GM12878 (cell line): ENCODE data around the gene CALY. TPM values are rescaled to one million over a fixed set of nuclear protein-coding genes. Genes with fewer than 3 reads are reported as not detected.

Source experiments
- ATAC-seq: fragments of 200-7000 bp; cut with Tn5 transposase; 3 replicates; pipeline ENCODE4 v1.9.1; 2020; ENCODE audit warnings: mild to moderate bottlenecking, moderate library complexity
- BruUV-seq: library from RNA; stranded (reverse); fragments of 400-500 nt; replicated peaks from 2 replicates; lab custom pipeline; 2021; lab: Mats Ljungman, UMichigan
- CTCF ChIA-PET: fragments of 300-600 bp; sonication (Branson Sonifier 250); formaldehyde crosslinking; extraction: SDS; loops from one replicate; lab custom pipeline; 2021; ENCODE audit warnings: inconsistent platforms; lab: Yijun Ruan, JAX
- POLR2A ChIA-PET: fragments of 350-600 bp; formaldehyde crosslinking; extraction: SDS; loops from one replicate; lab custom pipeline; 2021; ENCODE audit warnings: inconsistent platforms; lab: Charles Lee
- RAD21 ChIA-PET: fragments of 300-600 bp; sonication (Branson Sonifier 250); formaldehyde crosslinking; loops from one replicate; lab custom pipeline; 2023; ENCODE audit warnings: antibody characterized with exemption; ENCODE audit not compliant: unreplicated experiment; lab: Charles Lee
- SMC1A ChIA-PET: fragments of 300-600 bp; sonication (Branson Sonifier 250); formaldehyde crosslinking; loops from one replicate; lab custom pipeline; 2023; ENCODE audit not compliant: unreplicated experiment, uncharacterized antibody; lab: Charles Lee
- DNase-seq: peaks from one replicate; pipeline ENCODE4 v3.0.0-alpha.2; 2011; ENCODE audit warnings: low read depth, low spot score
- FAIRE-seq: peaks from 3 replicates; lab custom pipeline; 2011; peaks lifted over from hg19 to GRCh38; lab: Jason Lieb, UNC
- H2AFZ ChIP-seq: 2 replicates; pipeline ENCODE4 v1.6.0; 2011; ENCODE audit warnings: low read depth, low read length, control low read depth; ENCODE audit not compliant: control insufficient read depth
- H3K27ac ChIP-seq: 2 replicates; pipeline ENCODE4 v1.5.1; 2011; ENCODE audit warnings: control low read depth; ENCODE audit not compliant: control insufficient read depth, insufficient read depth
- H3K27me3 ChIP-seq, 2 experiments: replicated peaks in 1 of 2; 2 replicates each; pipeline versions ENCODE4 v1.6.0 to v1.6.1; 2011; ENCODE audit warnings: low read length in 1 of 2; ENCODE audit not compliant: control insufficient read depth in 2 of 2, insufficient read depth in 2 of 2
- H3K36me3 ChIP-seq, 2 experiments: 2 replicates each; pipeline ENCODE4 v1.5.1; 2011; ENCODE audit warnings: low read length in 1 of 2; ENCODE audit not compliant: control insufficient read depth in 2 of 2, insufficient read depth in 2 of 2
- H3K4me1 ChIP-seq: 2 replicates; pipeline ENCODE4 v1.6.1; 2011; ENCODE audit warnings: mild to moderate bottlenecking, low read length, moderate library complexity, mixed read lengths; ENCODE audit not compliant: control insufficient read depth, insufficient read depth
- H3K4me2 ChIP-seq: 2 replicates; pipeline ENCODE4 v1.6.0; 2011; ENCODE audit warnings: control low read depth; ENCODE audit not compliant: control insufficient read depth, insufficient read depth
- H3K4me3 ChIP-seq: fragments of 200-600 bp; sonication (generic); 2 replicates; pipeline ENCODE4 v1.5.1; 2016
- H3K79me2 ChIP-seq: 2 replicates; pipeline ENCODE4 v1.6.0; 2011; ENCODE audit warnings: low read length; ENCODE audit not compliant: control insufficient read depth, insufficient read depth
- H3K9ac ChIP-seq: 2 replicates; pipeline ENCODE4 v1.8.0; 2011; ENCODE audit warnings: low read length, control low read depth, mixed read lengths; ENCODE audit not compliant: control insufficient read depth, insufficient read depth
- H3K9me3 ChIP-seq: replicated peaks from 3 replicates; pipeline ENCODE4 v1.5.1; 2011; ENCODE audit warnings: mild to moderate bottlenecking, low read length; ENCODE audit not compliant: control insufficient read depth, insufficient read depth
- H4K20me1 ChIP-seq: 2 replicates; pipeline ENCODE4 v1.6.0; 2011; ENCODE audit not compliant: control insufficient read depth, insufficient read depth
- CREM ChIP-seq: IDR thresholded peaks from 2 replicates; pipeline ENCODE4 v1.6.1; 2014; ENCODE audit warnings: antibody characterized with exemption, low read depth
- EED ChIP-seq: sonication (generic); IDR thresholded peaks from 2 replicates; pipeline ENCODE4 v1.6.1; 2016; ENCODE audit warnings: antibody characterized with exemption, low read depth
- ETV6 ChIP-seq, 2 experiments: fragments of 450-650 bp in 1 of 2; IDR thresholded peaks in 1 of 2; conservative IDR thresholded peaks in 1 of 2; 2 replicates each; pipeline ENCODE4 v1.6.1; 2014; ENCODE audit warnings: antibody characterized with exemption in 1 of 2, borderline replicate concordance in 1 of 2, low read depth in 1 of 2, mild to moderate bottlenecking in 1 of 2, moderate library complexity in 1 of 2
- GABPA ChIP-seq: IDR thresholded peaks from 2 replicates; pipeline ENCODE4 v1.6.1; 2014; ENCODE audit warnings: antibody characterized with exemption, low read depth, mild to moderate bottlenecking, inconsistent platforms
- GATAD2B ChIP-seq: fragments of 450-650 bp; conservative IDR thresholded peaks from 2 replicates; pipeline ENCODE4 v1.6.1; 2017; ENCODE audit warnings: low read depth, mild to moderate bottlenecking, moderate library complexity
- IKZF1 ChIP-seq: fragments of 450-650 bp; conservative IDR thresholded peaks from 2 replicates; pipeline ENCODE4 v1.6.1; 2017; ENCODE audit warnings: antibody characterized with exemption, mild to moderate bottlenecking
- IRF4 ChIP-seq: IDR thresholded peaks from 2 replicates; pipeline ENCODE4 v1.6.1; 2011; ENCODE audit warnings: low read depth, low read length
- KAT2A ChIP-seq: conservative IDR thresholded peaks from 2 replicates; pipeline ENCODE4 v1.6.1; 2011; ENCODE audit warnings: low read depth, low read length; ENCODE audit not compliant: control insufficient read depth
- MEF2B ChIP-seq: fragments of 450-650 bp; IDR thresholded peaks from 2 replicates; pipeline ENCODE4 v1.6.1; 2018; ENCODE audit warnings: mild to moderate bottlenecking, moderate library complexity; ENCODE audit not compliant: partially characterized antibody, poor library complexity, severe bottlenecking
- NFIC ChIP-seq: IDR thresholded peaks from 2 replicates; pipeline ENCODE4 v1.6.1; 2012; ENCODE audit warnings: low read depth, mild to moderate bottlenecking, inconsistent platforms, low read length, moderate library complexity
- RAD21 ChIP-seq: IDR thresholded peaks from 2 replicates; pipeline ENCODE4 v1.6.1; 2011; ENCODE audit warnings: mild to moderate bottlenecking, low read depth, low read length, moderate library complexity; ENCODE audit not compliant: insufficient read depth
- RUNX3 ChIP-seq: IDR thresholded peaks from 2 replicates; pipeline ENCODE4 v1.6.1; 2012; ENCODE audit warnings: low read length, inconsistent platforms
- SMAD1 ChIP-seq: fragments of 450-650 bp; IDR thresholded peaks from 2 replicates; pipeline ENCODE4 v1.6.1; 2018; ENCODE audit warnings: mild to moderate bottlenecking, low read depth; ENCODE audit not compliant: partially characterized antibody
- SREBF2 ChIP-seq: IDR thresholded peaks from 2 replicates; pipeline ENCODE4 v1.6.1; 2012; ENCODE audit warnings: mild to moderate bottlenecking, low read length
- YBX1 ChIP-seq: fragments of 450-650 bp; IDR thresholded peaks from 2 replicates; pipeline ENCODE4 v1.6.1; 2016; ENCODE audit warnings: antibody characterized with exemption
- YY1 ChIP-seq: IDR thresholded peaks from 2 replicates; pipeline ENCODE4 v1.6.1; 2011; ENCODE audit warnings: low read depth, mild to moderate bottlenecking, low read length
- WGBS: methylation state at CpG from one replicate; pipeline ENCODE4 v1.1.6; 2016; ENCODE audit warnings: low lambda C conversion rate; ENCODE audit not compliant: insufficient replicate concordance, insufficient coverage; ENCODE audit errors: missing lambda C conversion rate; 5-methylcytosine and 5-hydroxymethylcytosine counted together
- in situ Hi-C: fragments of 300-500 bp; cut with MboI; formaldehyde crosslinking; loops from 9 replicates; pipeline ENCODE4 v1.14.3; 2018; ENCODE audit warnings: mixed read lengths
- intact Hi-C: fragments of 100-400 bp; cut with micrococcal nuclease; formaldehyde crosslinking; loops from one replicate; pipeline ENCODE4 v1.14.2; 2022; ENCODE audit not compliant: unreplicated experiment
- polyA plus RNA-seq, 11 experiments: library from polyadenylated mRNA; depleted of rRNA in 4 of 11; unstranded in 6 of 11; stranded (reverse) in 5 of 11; fragments of >200 nt; fragmentation: Nextera tagmentation in 4 of 11; fragmentation: Illumina TruSeq in 1 of 11; extraction: Ambion mirVana in 4 of 11; extraction: Trizol in 1 of 11; gene quantifications; 1 replicate in 1 of 11; 2 replicates in 10 of 11; pipeline versions ENCODE4 v1.2.1 to v1.2.3, GENCODE V29; 2011 to 2016; ENCODE audit warnings: inconsistent platforms in 2 of 11, missing spikeins in 2 of 11, low read depth in 1 of 11
- total RNA-seq, 4 experiments: library from RNA; depleted of rRNA in 3 of 4; stranded (reverse); fragments of >200 nt in 3 of 4; fragmentation: Illumina TruSeq in 1 of 4; extraction: Trizol in 1 of 4; gene quantifications; 2 replicates each; pipeline versions ENCODE4 v1.2.1 to v1.2.3, GENCODE V29; 2013 to 2021
- TF ChIP-seq, protein P1 (sequence below): fragments of 450-650 bp; IDR thresholded peaks from 2 replicates; pipeline ENCODE4 v1.6.1; 2016; ENCODE audit warnings: mild to moderate bottlenecking
- TF ChIP-seq, protein P2 (sequence below): IDR thresholded peaks from 2 replicates; pipeline ENCODE4 v1.6.1; 2011; ENCODE audit warnings: mild to moderate bottlenecking, low read depth, low read length, moderate library complexity; ENCODE audit not compliant: insufficient replicate concordance
- TF ChIP-seq, protein P3 (sequence below): fragments of 450-650 bp; IDR thresholded peaks from 2 replicates; pipeline ENCODE4 v1.6.1; 2018; ENCODE audit warnings: borderline replicate concordance, mild to moderate bottlenecking; ENCODE audit not compliant: partially characterized antibody

Gene CALY
- total and polyA plus RNA-seq, 10 of the 15 experiments (the other 5 are each of a cell fraction or from before 2014, with no cell fraction given), result 0.07 TPM; not detected in 9

DNA sequence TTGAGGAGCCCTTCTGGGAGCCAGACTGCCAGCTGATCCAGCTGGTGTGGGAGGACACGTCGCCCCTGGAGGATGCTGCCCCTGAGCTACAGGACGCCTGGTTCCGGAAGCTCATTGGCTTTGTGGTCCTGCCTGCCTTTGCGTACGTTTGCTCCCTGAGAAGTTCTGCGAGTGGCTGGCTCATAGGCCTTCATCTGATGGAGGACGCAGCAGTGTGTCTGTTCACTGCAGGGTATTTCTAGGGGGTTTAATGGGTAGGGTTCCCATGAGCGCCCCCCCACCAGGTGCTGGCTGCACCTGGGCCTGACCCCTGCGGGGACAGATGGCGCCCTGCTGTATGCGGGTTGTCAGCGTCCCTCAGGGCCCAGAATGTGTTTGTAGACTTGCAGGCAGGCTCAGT, 47.4 kb upstream of the CALY start:
- intact Hi-C loops, result no loop called here
- Histone ChIP-seq H4K20me1 (no peaks in the 10 kb centered on the region), H3K4me3 (no peak overlapping the region), H3K4me1 (peaks cover 9% of the 10 kb centered on the region), H3K36me3 (no peaks in the 10 kb centered on the region)
- BruUV-seq, result no TSS peak
- POLR2A ChIA-PET, result no interaction called here
- ATAC-seq (no peak), DNase-seq (no peak)
- TF ChIP-seq ETV6 (conservative IDR thresholded peaks at IDR 0.05 in 1 of 2, IDR thresholded peaks at IDR 0.05 in 1 of 2; ENCODE audit: borderline replicate concordance in 1 of 2, low read depth in 1 of 2) (no peak), GABPA (no peak), RAD21 (no peak), IKZF1 (no peak), CREM (no peak), RUNX3 (no peak), NFIC (no peak), YY1 (no peak), SREBF2 (no peak), EED (no peak), MEF2B (no peak), SMAD1 (no peak), GATAD2B (no peak), YBX1 (no peak), KAT2A (no peak), IRF4 (no peak)
- TF ChIP-seq, protein P1, sequence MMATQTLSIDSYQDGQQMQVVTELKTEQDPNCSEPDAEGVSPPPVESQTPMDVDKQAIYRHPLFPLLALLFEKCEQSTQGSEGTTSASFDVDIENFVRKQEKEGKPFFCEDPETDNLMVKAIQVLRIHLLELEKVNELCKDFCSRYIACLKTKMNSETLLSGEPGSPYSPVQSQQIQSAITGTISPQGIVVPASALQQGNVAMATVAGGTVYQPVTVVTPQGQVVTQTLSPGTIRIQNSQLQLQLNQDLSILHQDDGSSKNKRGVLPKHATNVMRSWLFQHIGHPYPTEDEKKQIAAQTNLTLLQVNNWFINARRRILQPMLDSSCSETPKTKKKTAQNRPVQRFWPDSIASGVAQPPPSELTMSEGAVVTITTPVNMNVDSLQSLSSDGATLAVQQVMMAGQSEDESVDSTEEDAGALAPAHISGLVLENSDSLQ, result no peak
- TF ChIP-seq, protein P2, sequence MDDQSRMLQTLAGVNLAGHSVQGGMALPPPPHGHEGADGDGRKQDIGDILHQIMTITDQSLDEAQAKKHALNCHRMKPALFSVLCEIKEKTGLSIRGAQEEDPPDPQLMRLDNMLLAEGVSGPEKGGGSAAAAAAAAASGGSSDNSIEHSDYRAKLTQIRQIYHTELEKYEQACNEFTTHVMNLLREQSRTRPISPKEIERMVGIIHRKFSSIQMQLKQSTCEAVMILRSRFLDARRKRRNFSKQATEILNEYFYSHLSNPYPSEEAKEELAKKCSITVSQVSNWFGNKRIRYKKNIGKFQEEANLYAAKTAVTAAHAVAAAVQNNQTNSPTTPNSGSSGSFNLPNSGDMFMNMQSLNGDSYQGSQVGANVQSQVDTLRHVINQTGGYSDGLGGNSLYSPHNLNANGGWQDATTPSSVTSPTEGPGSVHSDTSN, result no peak
- TF ChIP-seq, protein P3, sequence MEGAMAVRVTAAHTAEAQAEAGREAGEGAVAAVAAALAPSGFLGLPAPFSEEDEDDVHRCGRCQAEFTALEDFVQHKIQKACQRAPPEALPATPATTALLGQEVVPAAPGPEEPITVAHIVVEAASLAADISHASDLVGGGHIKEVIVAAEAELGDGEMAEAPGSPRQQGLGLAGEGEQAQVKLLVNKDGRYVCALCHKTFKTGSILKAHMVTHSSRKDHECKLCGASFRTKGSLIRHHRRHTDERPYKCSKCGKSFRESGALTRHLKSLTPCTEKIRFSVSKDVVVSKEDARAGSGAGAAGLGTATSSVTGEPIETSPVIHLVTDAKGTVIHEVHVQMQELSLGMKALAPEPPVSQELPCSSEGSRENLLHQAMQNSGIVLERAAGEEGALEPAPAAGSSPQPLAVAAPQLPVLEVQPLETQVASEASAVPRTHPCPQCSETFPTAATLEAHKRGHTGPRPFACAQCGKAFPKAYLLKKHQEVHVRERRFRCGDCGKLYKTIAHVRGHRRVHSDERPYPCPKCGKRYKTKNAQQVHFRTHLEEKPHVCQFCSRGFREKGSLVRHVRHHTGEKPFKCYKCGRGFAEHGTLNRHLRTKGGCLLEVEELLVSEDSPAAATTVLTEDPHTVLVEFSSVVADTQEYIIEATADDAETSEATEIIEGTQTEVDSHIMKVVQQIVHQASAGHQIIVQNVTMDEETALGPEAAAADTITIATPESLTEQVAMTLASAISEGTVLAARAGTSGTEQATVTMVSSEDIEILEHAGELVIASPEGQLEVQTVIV, result no peak
- TF ChIP-seq, all 136 proteins: peak for 0
- Histone ChIP-seq H3K9me3 (no peaks in the 10 kb centered on the region), H3K79me2 (peaks cover 5% of the 10 kb centered on the region), H3K4me2 (no peak overlapping the region), H3K27ac (no peak overlapping the region), H2AFZ (no peak overlapping the region), H3K27me3 (no peaks in the 10 kb centered on the region), H3K9ac (no peak overlapping the region)
- no peak for FAIRE-seq
- RAD21 ChIA-PET, result no interaction called here
- 69% methylated on average over 13 of the region's 13 CpGs for WGBS
- in situ Hi-C loops, result no loop called here
- CTCF ChIA-PET, result no interaction called here
- SMC1A ChIA-PET, result no interaction called here
